ENCODE data around the gene CHRNA3. TPM values are rescaled to one million over a fixed set of nuclear protein-coding genes. Genes with fewer than 3 reads are reported as not detected.

CHRNA3 gene
- total RNA-seq, 1 experiment from 2014 or later, result not detected

- ChIA-PET RAD21 (ENCODE audit: low non-redundant PET in 1 of 2, low total read pairs in 2 of 2, uncharacterized antibody in 2 of 2, unreplicated experiment in 2 of 2) (no interaction called here), CTCF (no interaction called here), POLR2A (no interaction called here)
- H3K9ac ChIP-seq (ENCODE audit: low read length), result peak within 1 kb of the TSS; percentile 50
- peaks cover 2 to 15% of the 10 kb centered on the region in 2 experiments; a peak in 2 of 4 replicates for H3K4me1 ChIP-seq (ENCODE audit: control insufficient read depth in 1 of 2, insufficient read depth in 2 of 2, low read length in 2 of 2)
- no peaks in the 10 kb centered on the region for H3K27me3 ChIP-seq (ENCODE audit: insufficient read depth, low read length)
- H2AFZ ChIP-seq (ENCODE audit: low read depth, low read length, poor library complexity, severe bottlenecking), result no peak within 1 kb of the TSS
- H3K4me3 ChIP-seq (replicated peaks in 1 of 2; ENCODE audit: low read depth in 1 of 2, low read length in 2 of 2), result peak within 1 kb of the TSS; percentile 43 to 56
- peak within 1 kb of the TSS; percentile 64 for H3K4me2 ChIP-seq (ENCODE audit: low read length)
- H3K9me2 ChIP-seq (ENCODE audit: insufficient read depth), result no peaks in the 10 kb centered on the region
- no TSS peak for BruUV-seq (replicated peaks)
- DNase-seq (ENCODE audit: low read depth, low spot score) (no peak), ATAC-seq (peak; percentile 77)
- no peaks in the 10 kb centered on the region for H4K20me1 ChIP-seq (ENCODE audit: insufficient read depth)
- no peaks in the 10 kb centered on the region for H3K79me2 ChIP-seq (ENCODE audit: insufficient read depth, low read length)
- no peaks in the 10 kb centered on the region for H3K36me3 ChIP-seq (ENCODE audit: control insufficient read depth in 1 of 2, insufficient read depth in 2 of 2, low read length in 2 of 2)
- H3K27ac ChIP-seq (ENCODE audit: low read depth, low read length), result peak within 1 kb of the TSS; percentile 10; the same call in 1 of the 2 replicates
- H3K9me3 ChIP-seq (ENCODE audit: control insufficient read depth in 1 of 2, insufficient read depth in 1 of 2, low read depth in 1 of 2, low read length in 2 of 2), result no peaks in the 10 kb centered on the region
- intact Hi-C loops (cut with micrococcal nuclease), result no loop called here
- peak; percentile 29; the same call in 1 of the 2 replicates for TF ChIP-seq CBX3 (IDR thresholded peaks at IDR 0.05; ENCODE audit: low read depth)
- TF ChIP-seq FOSL1 (IDR thresholded peaks at IDR 0.05; ENCODE audit: low read depth), result peak; percentile 32; the same call in 1 of the 2 replicates
- peak; percentile 63 for TF ChIP-seq MAX (IDR thresholded peaks at IDR 0.05)
- peak; percentile 24; the same call in 1 of the 2 replicates for TF ChIP-seq POLR2AphosphoS5 (IDR thresholded peaks at IDR 0.05; ENCODE audit: low read depth, low read length)
- no peak for TF ChIP-seq ELF1 (IDR thresholded peaks at IDR 0.05; ENCODE audit: borderline replicate concordance, low read depth)
- TF ChIP-seq ZFX (IDR thresholded peaks at IDR 0.05), result no peak
Measured at GRCh38 chr15:78641102-78641748, 20.4 kb upstream of the CHRNA3 start, which contains the start of gene CHRNB4. CHRNB4 (minus strand) TSS chr15:78641210; CDS start chr15:78641133, 77 bp downstream.

GRCh38 chr15:78640527-78641101 is 19.8 kb upstream of the CHRNA3 start:
- DNase-seq (ENCODE audit: low read depth, low spot score) (no peak), ATAC-seq (peak; percentile 75)
- POLR2A ChIA-PET, result no interaction called here
- H4K20me1 ChIP-seq (ENCODE audit: insufficient read depth), result no peaks in the 10 kb centered on the region
- no peaks in the 10 kb centered on the region for H3K36me3 ChIP-seq (ENCODE audit: control insufficient read depth in 1 of 2, insufficient read depth in 2 of 2, low read length in 2 of 2)
- peak overlapping the region; percentile 10; the same call in 1 of the 2 replicates for H3K27ac ChIP-seq (ENCODE audit: low read depth, low read length)
- H3K4me1 ChIP-seq (ENCODE audit: control insufficient read depth in 1 of 2, insufficient read depth in 2 of 2, low read length in 2 of 2), result peaks cover 2 to 15% of the 10 kb centered on the region in 2 experiments; a peak in 2 of 4 replicates
- H3K9me3 ChIP-seq (ENCODE audit: control insufficient read depth in 1 of 2, insufficient read depth in 1 of 2, low read depth in 1 of 2, low read length in 2 of 2), result no peaks in the 10 kb centered on the region
- no peaks in the 10 kb centered on the region for H3K9me2 ChIP-seq (ENCODE audit: insufficient read depth)
- H3K4me2 ChIP-seq (ENCODE audit: low read length), result peak overlapping the region; percentile 64
- peak overlapping the region; percentile 43 to 56 for H3K4me3 ChIP-seq (replicated peaks in 1 of 2; ENCODE audit: low read depth in 1 of 2, low read length in 2 of 2)
- RAD21 ChIA-PET (ENCODE audit: low non-redundant PET in 1 of 2, low total read pairs in 2 of 2, uncharacterized antibody in 2 of 2, unreplicated experiment in 2 of 2), result no interaction called here
- H3K9ac ChIP-seq (ENCODE audit: low read length), result peak overlapping the region; percentile 50
- no peak overlapping the region for H2AFZ ChIP-seq (ENCODE audit: low read depth, low read length, poor library complexity, severe bottlenecking)
- no TSS peak for BruUV-seq (replicated peaks)
- CTCF ChIA-PET, result interaction anchor here (1.8 to 2.6 kb wide), 2 partner anchors 98 to 100 kb away, joined by 7 to 12 read pairs; no protein-coding TSS in a partner anchor
- no peaks in the 10 kb centered on the region for H3K79me2 ChIP-seq (ENCODE audit: insufficient read depth, low read length)
- TF ChIP-seq EGR1 (IDR thresholded peaks at IDR 0.05; ENCODE audit: low read depth) (peak; percentile 81), ZFX (IDR thresholded peaks at IDR 0.05) (0 out of 2 replicates have a peak, but pooled peaks have one; percentile 14), FOSL1 (IDR thresholded peaks at IDR 0.05; ENCODE audit: low read depth) (no peak)
- no peaks in the 10 kb centered on the region for H3K27me3 ChIP-seq (ENCODE audit: insufficient read depth, low read length)
- intact Hi-C loops (cut with micrococcal nuclease), result no loop called here

Data from HCT116 (cell line).